Activated CD4-positive, CD25-positive, alpha-beta regulatory T cell treated with anti-CD3 and anti-CD28 coated beads, Interleukin-2, amount 50 U/mL, for 24 hours (primary cell): ENCODE data around the gene BEAN1.

Source experiments
- ATAC-seq, 2 donors: fragments of 150-1000 bp; cut with Tn5 transposase; one replicate each; pipeline ENCODE4 v1.10.0; 2021; ENCODE audit warnings: mild to moderate bottlenecking in 1 of 2, moderate library complexity in 1 of 2

The BEAN1 gene, protein sequence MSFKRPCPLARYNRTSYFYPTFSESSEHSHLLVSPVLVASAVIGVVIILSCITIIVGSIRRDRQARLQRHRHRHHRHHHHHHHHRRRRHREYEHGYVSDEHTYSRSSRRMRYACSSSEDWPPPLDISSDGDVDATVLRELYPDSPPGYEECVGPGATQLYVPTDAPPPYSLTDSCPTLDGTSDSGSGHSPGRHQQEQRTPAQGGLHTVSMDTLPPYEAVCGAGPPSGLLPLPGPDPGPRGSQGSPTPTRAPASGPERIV

GRCh38 chr16:66427036-66427860, at the start of gene BEAN1:
BEAN1 (plus strand) TSS chr16:66427295; CDS start chr16:66437677, 10,382 bp downstream.
- peak; percentile 15 to 30 for ATAC-seq

DNA sequence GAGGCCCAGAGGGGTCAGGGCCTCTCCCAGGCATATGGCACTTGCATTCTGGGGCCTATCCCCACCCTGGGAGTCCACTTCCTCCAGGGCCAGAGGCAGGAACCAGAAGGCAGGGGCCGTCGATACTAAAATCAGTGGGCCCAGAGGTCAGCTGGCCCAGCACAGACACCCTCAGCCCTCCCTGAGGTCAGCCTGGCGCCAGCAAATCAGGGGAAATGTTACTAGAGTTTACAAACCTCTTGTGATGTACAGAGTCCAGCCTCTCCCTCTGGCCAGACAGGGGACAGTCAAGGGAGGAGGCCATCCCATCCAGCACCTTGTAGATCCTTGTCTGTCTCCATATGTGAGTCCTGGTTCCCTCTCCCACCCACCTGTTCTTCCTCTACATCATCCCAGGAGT, 49.8 kb upstream of the BEAN1 start:
- no peak for ATAC-seq

- no peak for ATAC-seq
Observed at GRCh38 chr16:66378741-66379570, 48.1 kb upstream of the BEAN1 start.

GRCh38 chr16:66379571-66379941, 47.5 kb upstream of the BEAN1 start:
- no peak for ATAC-seq

DNA sequence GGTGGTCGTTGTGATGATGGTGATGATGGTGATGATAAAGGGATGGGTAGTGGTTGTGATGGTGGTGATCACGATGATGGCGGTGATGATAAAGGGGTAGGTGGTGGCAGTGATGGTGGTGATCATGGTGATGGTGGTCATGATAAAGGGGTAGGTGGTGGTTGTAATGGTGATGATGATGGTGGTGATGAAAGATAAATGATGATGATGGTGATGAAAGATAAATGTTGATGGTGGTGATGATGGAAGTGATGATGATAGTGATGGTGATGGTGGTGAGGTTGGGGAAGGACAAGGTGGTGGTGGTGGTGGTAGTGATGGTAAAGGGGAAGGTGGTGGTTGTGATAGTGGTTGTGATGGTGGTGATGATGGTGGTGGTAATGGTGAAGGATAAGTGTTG, 46.7 kb upstream of the BEAN1 start:
- no peak for ATAC-seq

DNA sequence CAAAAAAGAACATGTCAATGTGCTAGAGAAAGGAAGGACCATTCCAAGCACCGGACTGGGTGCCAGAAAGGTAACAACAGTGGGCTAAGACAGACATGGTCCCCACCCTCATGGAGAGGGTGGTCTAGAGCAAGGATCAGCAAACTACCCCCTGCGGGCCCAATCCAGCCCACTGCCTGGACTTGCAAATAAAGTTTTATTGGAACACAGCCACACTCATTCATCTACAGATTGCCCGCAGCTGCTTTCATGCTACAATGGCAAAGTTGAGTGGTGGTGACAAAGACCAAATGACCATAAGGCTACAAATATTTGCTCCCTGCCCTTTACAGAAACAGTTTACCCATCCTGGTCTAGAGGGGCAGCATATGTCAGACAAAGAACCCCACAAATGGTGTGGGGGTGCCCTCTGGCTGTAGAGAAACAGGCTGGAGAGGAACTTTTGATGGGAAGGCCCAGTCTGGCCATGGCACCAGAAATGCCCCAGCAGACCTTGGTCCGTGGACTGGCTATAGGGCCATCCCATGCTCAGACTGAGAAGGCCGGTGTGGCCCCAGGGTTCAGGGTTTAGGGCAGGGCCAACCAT, 45.4 kb upstream of the BEAN1 start:
- ATAC-seq: no peak

DNA sequence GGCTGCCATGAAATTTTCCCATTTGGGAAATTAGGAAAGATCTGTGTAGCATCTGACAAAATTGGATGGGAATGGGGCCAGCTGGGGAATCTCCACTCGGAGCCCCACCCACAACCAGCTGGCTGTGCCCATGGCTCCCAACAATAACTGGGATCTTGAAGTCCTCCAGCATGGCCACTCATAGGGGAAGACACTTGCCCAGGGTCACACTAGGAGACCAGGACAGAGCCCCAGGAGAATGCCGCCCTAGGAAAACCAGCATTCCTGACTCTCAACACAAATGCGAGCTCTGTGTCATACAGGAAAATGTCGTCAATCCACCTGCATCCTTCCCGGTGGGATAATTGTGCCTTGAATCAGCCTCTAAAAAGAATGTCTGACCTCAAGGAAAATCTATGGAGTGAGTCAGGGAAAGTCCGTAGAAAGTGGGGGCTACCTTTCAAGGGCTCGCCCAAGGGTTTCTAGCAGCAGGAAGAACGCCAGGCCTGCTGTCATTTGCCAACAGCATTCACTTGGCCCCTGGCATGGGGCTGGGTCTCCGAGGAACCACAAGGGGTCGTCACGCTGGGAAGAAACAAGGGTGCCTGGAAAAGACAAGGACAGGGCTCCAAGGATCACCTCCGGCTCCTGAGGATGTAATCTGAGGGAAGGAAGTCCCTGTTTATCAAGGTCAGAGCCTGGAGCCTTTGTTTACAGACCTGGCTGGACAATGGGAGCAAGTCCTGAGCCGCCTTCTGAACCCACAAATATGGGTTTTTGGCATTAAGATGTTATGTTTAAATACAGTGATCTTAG, 44.7 kb upstream of the BEAN1 start:
- ATAC-seq: no peak

DNA sequence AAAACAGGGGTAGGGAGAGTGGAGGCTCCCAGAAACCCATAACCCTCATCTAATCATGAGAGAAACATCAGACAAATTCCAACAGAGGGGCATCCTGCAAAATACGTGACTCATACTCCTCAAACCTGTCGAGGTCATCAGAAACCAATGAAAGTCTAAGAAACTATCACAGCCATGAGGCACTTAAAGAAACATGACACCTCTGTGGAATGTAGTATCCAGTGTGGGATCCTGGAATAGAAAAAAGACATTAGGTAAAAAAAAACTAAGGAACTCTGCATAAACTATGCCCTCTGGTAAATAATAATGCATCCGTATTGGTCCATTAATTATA, 44.2 kb upstream of the BEAN1 start:
- ATAC-seq: no peak

GRCh38 chr16:66383551-66383950, 43.5 kb upstream of the BEAN1 start:
- no peak for ATAC-seq

DNA sequence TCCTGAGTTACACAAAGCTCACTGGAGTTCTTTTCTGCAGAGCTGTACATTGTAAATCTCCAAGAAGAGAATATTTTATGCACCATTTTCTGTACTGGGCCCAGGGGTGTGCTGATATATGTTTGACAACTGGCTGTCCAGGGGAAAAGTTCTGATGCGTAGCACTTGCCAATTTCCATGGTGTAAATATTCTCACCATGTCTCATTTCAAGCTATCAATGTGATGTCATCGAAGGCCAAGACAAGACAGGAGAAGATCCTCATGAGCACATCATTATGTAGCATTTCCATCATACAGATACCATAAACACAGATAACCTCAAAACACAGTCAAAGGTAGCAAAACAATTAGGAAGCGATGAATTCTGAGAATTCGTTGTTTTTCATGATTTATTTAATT, 41.7 kb upstream of the BEAN1 start:
- ATAC-seq: no peak

DNA sequence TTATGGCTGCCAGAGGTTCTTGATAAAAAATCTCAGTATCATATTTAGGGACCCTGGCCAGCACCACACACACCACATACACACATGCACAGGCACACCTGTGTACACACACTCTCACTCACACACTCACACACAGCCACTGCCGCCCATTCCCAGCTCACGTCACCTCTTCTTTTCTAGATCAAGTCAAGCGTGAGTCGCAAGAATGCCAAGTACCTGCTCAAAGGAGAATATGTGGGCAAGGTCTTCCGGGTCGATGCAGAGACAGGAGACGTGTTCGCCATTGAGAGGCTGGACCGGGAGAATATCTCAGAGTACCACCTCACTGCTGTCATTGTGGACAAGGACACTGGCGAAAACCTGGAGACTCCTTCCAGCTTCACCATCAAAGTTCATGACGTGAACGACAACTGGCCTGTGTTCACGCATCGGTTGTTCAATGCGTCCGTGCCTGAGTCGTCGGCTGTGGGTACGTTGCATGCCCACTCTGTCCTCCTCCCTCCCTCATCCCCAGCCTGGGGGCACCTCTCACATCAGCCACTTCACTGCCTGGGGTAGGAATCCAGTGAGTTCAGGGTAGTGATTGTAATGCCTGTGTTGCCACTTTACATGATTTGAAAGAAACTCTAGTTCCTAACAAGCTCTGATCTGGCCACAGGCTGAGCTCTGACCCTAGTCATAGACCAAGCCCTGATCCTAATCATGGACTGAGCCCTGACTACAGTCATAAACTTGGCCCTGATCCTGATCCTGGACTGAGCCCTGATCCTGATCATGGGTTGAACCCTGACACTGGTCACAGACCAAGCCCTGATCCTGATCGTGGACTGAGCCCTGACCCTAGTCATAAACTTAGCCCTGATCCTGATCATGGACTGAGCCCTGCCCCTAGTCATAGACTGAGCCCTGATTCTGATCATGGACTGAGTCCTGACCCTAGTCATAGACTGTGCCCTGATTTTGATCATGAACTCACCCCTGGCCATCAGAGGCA, 40.2 kb upstream of the BEAN1 start:
- no peak for ATAC-seq

DNA sequence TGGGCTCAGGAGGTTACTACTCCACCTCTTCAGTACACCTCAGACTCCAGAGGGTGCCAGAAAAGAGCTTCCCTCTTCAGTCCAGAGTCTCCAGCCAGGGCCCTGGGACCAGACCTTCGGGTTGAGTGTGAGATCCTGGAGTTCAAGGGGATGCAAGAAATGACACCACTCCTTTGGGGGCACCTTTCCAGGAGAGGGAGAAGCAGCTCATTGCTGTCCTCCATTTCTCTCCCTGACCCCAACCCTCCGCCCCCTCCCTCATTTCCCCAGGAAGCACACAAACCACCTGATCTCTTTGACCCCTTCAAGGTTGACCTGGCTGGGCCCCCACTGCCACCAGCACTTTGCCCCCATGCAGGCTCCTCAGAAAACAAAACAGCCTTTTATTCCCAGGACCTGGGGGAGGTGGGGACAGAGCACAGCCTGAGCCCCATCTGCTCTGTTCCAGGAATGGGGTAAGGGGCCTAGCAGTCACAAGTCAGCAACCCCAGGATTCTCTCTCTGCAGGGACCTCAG, 39.2 kb upstream of the BEAN1 start:
- ATAC-seq: no peak

DNA sequence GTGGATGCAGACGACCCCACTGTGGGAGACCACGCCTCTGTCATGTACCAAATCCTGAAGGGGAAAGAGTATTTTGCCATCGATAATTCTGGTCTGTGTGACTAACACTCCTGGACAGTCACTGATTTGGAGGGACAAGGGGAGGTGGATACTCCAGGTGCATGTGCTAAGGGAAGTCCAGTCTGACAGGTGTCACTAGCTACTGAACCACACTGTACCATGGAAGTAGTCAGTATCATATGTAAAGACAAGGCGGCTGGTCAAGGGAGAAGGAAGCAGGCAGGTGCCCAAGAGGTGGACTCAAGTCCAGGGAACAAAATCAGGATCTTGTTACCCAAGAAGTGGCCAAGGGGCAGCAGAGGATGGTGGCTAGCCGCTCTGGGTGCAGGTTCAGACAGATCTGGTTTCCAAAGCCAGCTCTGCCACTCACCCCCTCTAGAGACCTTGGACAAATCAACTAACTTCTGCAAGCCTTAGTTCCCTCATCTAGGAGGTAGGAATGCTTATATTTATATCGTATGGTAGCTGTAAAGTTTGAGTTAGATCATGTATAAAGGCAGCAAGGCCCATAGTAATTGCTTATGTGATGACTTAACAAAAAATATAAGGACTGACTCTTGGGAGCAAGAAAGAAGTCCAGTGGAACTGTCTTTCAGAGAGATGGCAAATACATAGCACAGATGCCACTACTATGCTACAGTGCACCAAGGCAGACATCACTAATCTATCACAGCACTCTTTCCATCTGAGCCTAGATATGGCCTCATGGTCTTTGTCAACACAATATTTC, 38.5 kb upstream of the BEAN1 start:
- no peak for ATAC-seq

DNA sequence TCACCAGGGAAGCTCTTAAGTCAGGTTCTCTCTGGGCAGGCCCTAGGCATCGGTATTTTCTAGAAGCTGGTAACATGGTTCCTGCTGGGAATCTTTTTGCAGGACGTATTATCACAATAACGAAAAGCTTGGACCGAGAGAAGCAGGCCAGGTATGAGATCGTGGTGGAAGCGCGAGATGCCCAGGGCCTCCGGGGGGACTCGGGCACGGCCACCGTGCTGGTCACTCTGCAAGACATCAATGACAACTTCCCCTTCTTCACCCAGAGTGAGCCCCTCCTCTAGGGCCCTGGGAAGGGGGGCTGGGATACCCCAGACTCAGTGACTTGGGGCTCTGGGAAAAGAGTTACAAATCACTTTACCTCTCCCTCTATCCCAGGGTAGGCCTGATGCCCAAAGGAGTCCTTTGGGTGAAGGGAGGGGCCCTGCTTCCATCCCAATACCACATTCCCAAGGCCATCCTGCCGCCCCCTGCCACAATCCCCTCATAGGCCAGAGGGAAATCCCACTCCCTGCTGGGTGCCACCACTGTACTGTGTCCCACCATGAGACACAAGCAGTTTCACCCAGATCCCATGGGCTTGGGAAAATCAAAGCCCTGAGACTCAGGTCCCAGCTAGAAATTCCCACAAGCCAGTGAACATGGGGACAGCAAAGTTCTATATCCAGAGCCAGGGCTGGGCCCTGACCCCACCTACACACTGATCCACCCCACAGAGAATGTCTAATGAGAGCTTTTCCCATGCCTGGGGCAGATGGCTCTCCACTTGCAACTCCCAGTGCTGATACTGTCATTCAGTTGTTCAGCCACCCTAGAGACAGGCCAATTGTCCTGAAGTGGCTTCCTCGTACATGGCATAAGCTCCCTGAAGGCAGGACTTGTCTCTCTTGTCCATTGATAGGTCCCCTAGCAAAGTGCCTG, 37.6 kb upstream of the BEAN1 start:
- ATAC-seq: no peak

DNA sequence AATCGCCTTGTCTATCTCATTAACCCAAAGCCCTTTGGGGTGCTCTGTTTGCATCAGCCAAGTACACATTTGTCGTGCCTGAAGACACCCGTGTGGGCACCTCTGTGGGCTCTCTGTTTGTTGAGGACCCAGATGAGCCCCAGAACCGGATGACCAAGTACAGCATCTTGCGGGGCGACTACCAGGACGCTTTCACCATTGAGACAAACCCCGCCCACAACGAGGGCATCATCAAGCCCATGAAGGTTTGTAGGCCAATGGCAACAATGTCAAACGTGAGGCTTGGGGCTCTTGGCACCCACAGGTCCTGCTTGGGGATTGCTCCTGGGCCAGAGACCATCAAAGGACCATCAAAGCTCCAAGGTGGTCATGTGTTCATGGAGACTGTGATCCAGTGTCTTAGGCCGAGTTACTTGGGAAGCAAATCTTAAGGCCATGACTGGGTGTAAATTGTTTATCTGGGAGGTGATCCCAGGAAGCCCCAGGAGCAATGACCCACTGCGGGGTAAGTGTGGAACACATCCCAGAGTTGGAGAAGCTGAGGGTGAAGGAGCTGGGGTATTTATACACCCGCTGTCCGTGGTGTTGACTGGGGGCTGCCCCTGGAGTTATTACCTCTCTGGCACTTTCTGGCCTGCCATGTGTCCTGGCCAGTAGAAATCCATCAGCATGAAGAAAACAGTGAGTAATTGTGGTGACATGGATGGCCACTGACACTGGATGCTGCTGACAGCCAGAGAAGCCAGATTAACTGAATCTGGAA, 36.6 kb upstream of the BEAN1 start:
- no peak for ATAC-seq

DNA sequence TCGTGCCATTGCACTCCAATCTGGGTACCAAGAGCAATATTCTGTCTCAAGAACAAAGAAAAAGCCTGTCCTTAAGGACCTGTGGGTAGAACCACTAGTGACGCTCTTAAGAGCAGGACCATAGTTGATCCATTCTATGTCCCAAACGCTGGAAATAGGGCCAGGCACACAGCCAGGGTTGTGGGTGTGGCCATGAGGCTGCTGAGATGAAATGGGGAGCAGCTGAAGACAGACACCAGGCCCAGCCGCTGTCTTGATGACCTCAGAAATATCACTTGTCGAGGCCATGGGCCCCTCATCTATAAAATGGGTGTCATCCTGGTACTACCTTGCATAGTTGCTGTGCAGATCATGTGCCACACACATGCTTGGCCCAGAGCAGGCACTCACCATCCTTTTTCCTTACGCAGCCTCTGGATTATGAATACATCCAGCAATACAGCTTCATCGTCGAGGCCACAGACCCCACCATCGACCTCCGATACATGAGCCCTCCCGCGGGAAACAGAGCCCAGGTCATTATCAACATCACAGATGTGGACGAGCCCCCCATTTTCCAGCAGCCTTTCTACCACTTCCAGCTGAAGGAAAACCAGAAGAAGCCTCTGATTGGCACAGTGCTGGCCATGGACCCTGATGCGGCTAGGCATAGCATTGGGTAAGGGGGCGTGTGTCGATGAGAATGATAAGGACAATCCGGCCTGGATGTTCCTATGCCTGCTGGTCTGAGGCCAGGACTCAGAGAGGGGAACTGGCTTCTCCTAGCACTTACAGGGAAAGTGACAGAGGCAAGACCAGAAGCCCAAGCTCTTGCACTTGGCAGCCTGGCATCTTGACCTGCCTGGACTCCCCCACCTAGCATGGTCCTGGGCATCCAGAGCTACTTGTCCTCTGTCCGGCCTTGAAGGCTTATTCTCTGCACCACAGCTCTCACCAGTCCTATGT, 35.1 kb upstream of the BEAN1 start:
- no peak for ATAC-seq
